AG04449 (cell line): ENCODE data around the gene ISG20.
A peak's percentile ranks its signal among the peaks of the same experiment; 100 is the strongest.

Source experiments
- CTCF ChIA-PET: fragments of 350-600 bp; formaldehyde crosslinking; extraction: SDS; loops from one replicate; lab custom pipeline; 2021; ENCODE audit warnings: antibody characterized with exemption; lab: Yijun Ruan, JAX
- POLR2A ChIA-PET: fragments of 400-600, 350-600 bp; formaldehyde crosslinking; extraction: SDS; loops from one replicate; lab custom pipeline; 2020; ENCODE audit warnings: antibody characterized with exemption, inconsistent platforms; lab: Yijun Ruan, JAX
- DNase-seq: peaks from one replicate; pipeline ENCODE4 v3.0.0-alpha.2; 2010; ENCODE audit warnings: low read depth, low spot score
- H3K4me3 ChIP-seq: 2 replicates; pipeline ENCODE4 v1.5.1; 2011; ENCODE audit warnings: low read depth, mild to moderate bottlenecking, control low read depth, low read length
- TF ChIP-seq, protein P1 (sequence below): IDR thresholded peaks from one replicate; pipeline ENCODE4 v1.5.1; 2011; ENCODE audit warnings: mild to moderate bottlenecking, moderate library complexity, low read length, control low read depth, inconsistent platforms; ENCODE audit not compliant: insufficient read depth; ENCODE audit errors: missing control alignments

Gene ISG20

DNA sequence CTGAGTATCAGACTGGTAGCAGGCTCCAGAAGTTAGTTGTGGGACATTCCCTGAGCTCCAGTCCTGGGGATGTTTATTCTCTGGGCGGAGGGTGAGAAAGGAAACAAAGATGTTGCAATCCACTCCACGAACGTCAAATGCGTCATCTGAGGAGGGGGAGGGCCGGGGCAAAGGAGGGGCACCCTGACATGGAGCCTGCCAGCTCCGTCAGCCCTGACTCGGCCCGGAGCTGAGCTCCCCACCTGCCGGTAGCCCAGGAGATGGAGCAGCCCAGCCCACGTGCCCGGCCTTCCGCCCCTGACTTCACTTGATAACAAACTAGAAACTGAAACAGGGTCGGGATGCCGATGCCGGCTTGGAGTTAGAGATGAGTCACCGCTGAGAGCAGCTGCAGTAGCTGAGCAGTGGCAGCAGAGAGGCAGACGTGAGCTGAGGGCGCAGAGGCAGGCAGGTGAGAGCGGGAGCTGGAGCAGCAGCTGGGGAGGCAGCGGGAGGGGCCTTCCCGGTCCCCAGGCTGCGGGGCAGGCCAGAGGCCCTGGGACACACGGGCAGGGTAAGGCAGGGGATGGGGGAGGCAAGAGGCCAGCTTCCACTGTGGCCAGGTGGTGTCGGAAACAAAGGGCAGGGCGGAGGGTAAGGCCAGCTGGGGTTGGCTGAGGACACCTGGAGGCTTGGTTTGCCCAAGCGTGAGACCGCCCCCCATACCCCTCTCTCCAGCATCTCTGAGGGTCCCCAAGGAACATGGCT lies at the start of gene ISG20:
Gene ISG20, plus strand, starts transcription at position 391 of the 747 bp plus-strand sequence. Its CDS starts 351 bp downstream, at position 742.
- CTCF ChIA-PET: interaction anchor here (0.7 to 1.8 kb wide), 12 partner anchors 10 to 261 kb away, joined by 3 to 9 read pairs (median 4); no protein-coding TSS in a partner anchor
- TF ChIP-seq, protein P1, sequence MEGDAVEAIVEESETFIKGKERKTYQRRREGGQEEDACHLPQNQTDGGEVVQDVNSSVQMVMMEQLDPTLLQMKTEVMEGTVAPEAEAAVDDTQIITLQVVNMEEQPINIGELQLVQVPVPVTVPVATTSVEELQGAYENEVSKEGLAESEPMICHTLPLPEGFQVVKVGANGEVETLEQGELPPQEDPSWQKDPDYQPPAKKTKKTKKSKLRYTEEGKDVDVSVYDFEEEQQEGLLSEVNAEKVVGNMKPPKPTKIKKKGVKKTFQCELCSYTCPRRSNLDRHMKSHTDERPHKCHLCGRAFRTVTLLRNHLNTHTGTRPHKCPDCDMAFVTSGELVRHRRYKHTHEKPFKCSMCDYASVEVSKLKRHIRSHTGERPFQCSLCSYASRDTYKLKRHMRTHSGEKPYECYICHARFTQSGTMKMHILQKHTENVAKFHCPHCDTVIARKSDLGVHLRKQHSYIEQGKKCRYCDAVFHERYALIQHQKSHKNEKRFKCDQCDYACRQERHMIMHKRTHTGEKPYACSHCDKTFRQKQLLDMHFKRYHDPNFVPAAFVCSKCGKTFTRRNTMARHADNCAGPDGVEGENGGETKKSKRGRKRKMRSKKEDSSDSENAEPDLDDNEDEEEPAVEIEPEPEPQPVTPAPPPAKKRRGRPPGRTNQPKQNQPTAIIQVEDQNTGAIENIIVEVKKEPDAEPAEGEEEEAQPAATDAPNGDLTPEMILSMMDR: peak; percentile 62
- POLR2A ChIA-PET: interaction anchor here (0.8 to 1.8 kb wide), 8 partner anchors 9 to 266 kb away, joined by 3 to 7 read pairs (median 4); partner anchors contain the start of gene AEN
- peak; percentile 88 for DNase-seq
- peak within 1 kb of the TSS; percentile 57 for H3K4me3 ChIP-seq

DNA sequence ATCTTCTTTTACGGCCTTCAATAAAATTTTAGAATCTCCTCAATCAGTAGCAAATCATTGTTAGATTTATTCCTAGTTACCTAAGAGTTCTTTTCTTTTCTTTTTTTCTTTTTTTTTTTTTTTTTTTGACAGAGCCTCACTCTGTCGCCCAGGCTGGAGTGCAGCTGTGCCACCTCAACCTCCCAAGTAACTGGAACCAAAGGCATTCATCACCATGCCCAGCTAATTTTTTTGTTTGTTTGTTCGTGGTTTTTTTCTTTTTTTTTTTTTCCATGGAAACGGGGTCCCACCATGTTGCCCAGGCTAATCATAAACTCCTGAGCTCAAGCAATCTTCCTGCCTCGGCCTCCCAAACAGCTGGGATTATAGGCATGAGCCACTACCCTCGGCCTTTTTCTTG lies 48.1 kb upstream of the ISG20 start:
- no peak for DNase-seq
- no peak overlapping the region for H3K4me3 ChIP-seq
- TF ChIP-seq, protein P1: no peak
- ChIA-PET CTCF (no interaction called here), POLR2A (no interaction called here)

DNA sequence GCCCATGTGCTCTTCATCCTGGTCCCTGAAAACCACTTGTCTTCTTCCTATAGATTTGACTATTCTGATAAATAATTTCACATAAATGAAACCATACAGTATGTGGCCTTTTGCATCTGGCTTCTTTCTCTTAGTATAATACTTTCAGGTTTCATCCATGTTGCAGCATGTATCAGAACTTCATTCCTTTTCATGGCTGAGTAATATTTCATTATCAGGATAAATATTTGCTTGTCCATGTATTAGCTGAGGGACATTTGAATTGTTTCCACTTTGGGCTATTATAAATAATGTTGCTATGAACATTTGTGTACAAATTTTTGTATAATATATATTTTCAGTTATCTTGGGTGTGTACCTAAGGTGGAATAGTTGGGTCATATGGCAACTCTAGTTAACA lies 47.4 kb upstream of the ISG20 start:
- ChIA-PET CTCF (no interaction called here), POLR2A (no interaction called here)
- TF ChIP-seq, protein P1: no peak
- no peak for DNase-seq
- H3K4me3 ChIP-seq: no peak overlapping the region

DNA sequence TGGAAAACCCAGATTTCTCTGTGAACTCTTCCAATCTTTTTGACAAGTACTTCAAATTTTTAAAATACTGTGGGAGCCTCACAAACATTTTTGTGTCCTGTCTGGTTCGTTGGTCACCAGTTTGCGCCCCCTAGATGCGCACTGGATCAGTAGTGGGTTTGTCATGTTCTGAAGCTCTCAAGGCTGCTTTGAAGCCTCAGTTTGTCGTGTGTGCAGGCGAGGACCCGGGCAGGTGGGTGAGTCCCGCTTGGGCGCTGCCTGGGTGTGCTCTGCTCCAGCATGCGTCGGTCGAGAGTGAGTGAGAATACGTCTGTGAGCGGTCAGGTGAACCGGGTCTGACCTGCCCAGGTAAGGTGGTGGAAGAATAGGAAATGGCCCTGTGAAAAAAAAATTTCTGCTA lies 34.9 kb upstream of the ISG20 start:
- ChIA-PET POLR2A (no interaction called here), CTCF (no interaction called here)
- TF ChIP-seq, protein P1: no peak
- H3K4me3 ChIP-seq: no peak overlapping the region
- DNase-seq: no peak

DNA sequence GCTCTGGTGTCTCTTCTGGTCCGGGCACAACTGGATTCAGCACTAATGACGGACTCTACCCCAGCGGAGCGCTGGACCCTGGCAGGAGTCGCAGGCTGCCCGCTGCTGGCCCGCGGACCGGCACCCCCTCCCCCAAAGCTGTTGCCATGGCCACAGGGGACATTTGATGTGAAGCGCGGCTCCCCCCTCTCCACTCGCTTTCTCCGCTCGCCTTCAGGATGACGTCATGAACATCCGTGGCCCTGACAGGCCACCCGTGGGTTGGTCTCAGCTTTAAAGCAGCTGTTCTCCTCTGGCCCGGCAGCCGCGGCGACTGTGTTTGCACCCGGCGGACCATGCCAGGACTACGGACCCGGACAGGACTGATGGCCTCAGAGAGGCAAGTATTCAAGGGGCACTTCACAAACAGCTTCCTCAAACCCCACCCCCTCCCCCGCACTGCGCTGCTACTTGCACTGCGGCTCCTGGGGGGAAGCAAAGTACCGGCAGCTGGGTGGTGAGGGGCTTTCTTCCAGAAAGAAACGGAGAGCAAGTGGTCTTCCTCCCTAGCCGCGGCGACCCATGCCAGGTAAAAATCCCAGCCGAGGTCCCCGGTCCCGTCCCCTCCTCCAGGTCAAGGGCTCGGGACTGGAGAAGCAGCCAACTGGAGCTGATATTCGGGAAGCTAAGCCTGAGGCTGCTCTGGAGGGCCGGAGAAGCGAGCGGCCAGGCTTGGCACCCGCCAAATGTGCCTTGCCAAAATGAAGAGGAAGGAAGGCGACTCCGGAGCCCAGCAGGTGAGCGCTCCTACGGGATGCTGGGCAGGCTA lies 34.2 kb upstream of the ISG20 start:
- POLR2A ChIA-PET: no interaction called here
- H3K4me3 ChIP-seq: no peak overlapping the region
- TF ChIP-seq, protein P1: no peak
- CTCF ChIA-PET: no interaction called here
- DNase-seq: no peak
